ENCODE measurements around the gene USP36. TPM values are rescaled to one million over a fixed set of nuclear protein-coding genes. Genes with fewer than 3 reads are reported as not detected.

USP36 gene
- total and polyA plus RNA-seq, 2 donors = 10.1 to 32.5 TPM

DNA sequence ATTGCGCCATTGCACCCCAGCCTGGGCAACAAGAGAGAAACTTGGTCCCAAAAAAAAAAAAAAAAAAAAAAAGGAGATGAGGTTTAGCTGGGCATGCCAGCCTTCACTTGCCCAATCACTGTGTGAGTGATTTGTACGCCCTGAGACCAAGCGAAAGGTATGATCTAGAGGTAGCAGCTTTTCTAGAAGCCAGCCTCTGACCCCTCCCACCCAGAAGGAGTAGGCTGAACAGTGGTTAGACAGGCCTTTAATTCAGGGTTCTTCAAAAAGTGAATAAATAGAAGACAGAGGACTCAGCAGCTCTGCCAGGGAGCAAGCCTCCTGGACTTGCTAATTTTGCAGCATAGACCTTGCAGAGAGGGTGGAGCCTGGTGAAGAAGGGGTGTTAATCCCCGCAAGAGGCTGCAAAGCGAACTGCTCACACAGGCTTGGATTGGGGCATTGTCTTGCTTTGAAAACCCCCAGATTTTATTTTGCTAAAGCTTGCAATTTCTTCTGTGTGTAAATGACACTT, 51.4 kb downstream of the USP36 start:
- peaks cover 0 to 2% of the 10 kb centered on the region in 2 donors for H3K9me3 ChIP-seq (ENCODE audit: control insufficient read depth in 2 of 2, insufficient read depth in 1 of 2, low read length in 1 of 2)
- peak overlapping the region; percentile 2 to 67 for H3K27ac ChIP-seq (ENCODE audit: low read depth in 1 of 2, low read length in 1 of 2)
- 97% methylated on average over 5 of the region's 5 CpGs for WGBS
- H3K4me1 ChIP-seq (ENCODE audit: control insufficient read depth in 2 of 2, insufficient read depth in 2 of 2, low read length in 2 of 2) = peaks cover 0 to 13% of the 10 kb centered on the region in 2 donors
- peaks cover 16 to 26% of the 10 kb centered on the region in 2 donors for H3K36me3 ChIP-seq (ENCODE audit: control insufficient read depth in 2 of 2, insufficient read depth in 2 of 2, low read length in 1 of 2)
- no peak overlapping the region for H3K4me3 ChIP-seq (ENCODE audit: low read length in 2 of 2)
- no peak for DNase-seq (ENCODE audit: low read depth in 6 of 9, low spot score in 9 of 9)
- H3K27me3 ChIP-seq (ENCODE audit: control insufficient read depth in 2 of 2, insufficient read depth in 1 of 2, low read length in 1 of 2) = no peaks in the 10 kb centered on the region

DNA sequence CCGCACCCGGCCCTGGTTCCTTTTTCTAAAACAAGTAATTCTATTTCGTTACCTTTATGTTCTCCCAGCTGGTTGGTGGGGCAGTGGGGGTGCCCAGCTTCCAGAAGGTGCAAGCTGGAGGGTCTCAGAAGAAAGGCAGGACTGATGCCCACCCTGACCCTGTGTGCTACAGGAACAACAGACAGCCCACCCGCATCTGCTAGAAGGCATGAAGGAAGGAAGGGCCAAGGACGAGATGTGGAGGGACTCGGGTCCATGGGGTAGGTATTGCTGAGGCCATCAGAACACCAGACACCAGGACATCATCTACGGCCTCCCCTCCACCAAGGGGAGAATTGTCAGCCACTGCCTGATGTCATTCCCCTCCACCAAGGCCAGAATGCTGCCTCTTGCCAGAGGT, 52.2 kb downstream of the USP36 start:
- Histone ChIP-seq H3K27ac (ENCODE audit: low read depth in 1 of 2, low read length in 1 of 2) (no peak overlapping the region), H3K9me3 (ENCODE audit: control insufficient read depth in 2 of 2, insufficient read depth in 1 of 2, low read length in 1 of 2) (no peaks in the 10 kb centered on the region), H3K36me3 (ENCODE audit: control insufficient read depth in 2 of 2, insufficient read depth in 2 of 2, low read length in 1 of 2) (peaks cover 9 to 19% of the 10 kb centered on the region in 2 donors), H3K27me3 (ENCODE audit: control insufficient read depth in 2 of 2, insufficient read depth in 1 of 2, low read length in 1 of 2) (no peaks in the 10 kb centered on the region), H3K4me1 (ENCODE audit: control insufficient read depth in 2 of 2, insufficient read depth in 2 of 2, low read length in 2 of 2) (peaks cover 0 to 13% of the 10 kb centered on the region in 2 donors), H3K4me3 (ENCODE audit: low read length in 2 of 2) (no peak overlapping the region)
- whole genome bisulfite sequencing = 93% methylated on average over 7 of the region's 7 CpGs
- DNase-seq (ENCODE audit: low read depth in 6 of 9, low spot score in 9 of 9) = no peak

DNA sequence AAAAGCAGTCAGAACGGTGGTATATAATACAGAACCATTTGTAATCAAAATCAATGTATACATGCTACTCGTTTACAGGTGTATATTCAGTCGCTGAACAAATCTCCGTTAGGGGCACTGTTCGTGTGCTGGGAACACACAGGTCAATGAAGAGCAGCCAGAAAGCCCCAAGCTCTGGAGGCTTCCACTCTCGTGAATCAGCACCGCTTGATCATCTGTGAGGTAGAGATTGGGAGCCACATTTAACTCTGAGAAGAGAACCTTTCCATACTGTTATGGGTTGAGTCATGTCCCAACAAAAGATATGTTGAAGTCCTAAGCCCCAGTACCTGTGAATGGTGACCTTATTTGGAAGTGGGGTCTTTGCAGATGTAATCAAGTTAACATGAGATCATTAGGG, 53.2 kb downstream of the USP36 start:
- DNase-seq (ENCODE audit: low read depth in 6 of 9, low spot score in 9 of 9) = no peak
- peaks cover 0 to 21% of the 10 kb centered on the region in 2 donors for H3K4me1 ChIP-seq (ENCODE audit: control insufficient read depth in 2 of 2, insufficient read depth in 2 of 2, low read length in 2 of 2)
- WGBS = 95% methylated on average over 7 of the region's 7 CpGs

DNA sequence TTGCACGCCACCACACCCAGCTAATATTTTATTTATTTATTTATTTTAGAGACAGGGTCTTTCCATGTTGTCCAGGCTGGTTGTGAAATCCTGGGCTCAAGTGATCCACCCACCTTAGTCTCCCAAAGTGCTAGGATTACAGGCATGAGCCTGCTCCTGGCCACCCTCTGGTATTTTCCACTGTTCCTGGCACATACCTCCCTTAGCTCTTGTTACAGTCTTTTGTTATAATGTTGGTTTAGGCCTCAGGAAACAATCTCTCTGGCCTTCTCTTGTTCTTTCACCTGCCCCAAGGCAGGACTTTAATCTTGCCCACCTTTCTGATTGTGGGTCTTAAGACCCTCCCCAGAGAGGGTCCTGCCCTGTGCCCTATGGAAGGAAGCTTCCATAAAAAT, 55.0 kb downstream of the USP36 start:
- H3K9me3 ChIP-seq (ENCODE audit: control insufficient read depth in 2 of 2, insufficient read depth in 1 of 2, low read length in 1 of 2) = peaks cover 0 to 3% of the 10 kb centered on the region in 2 donors
- peaks cover 0 to 3% of the 10 kb centered on the region in 2 donors for H3K36me3 ChIP-seq (ENCODE audit: control insufficient read depth in 2 of 2, insufficient read depth in 2 of 2, low read length in 1 of 2)
- H3K4me3 ChIP-seq (ENCODE audit: low read length in 2 of 2) = no peak overlapping the region
- no peaks in the 10 kb centered on the region for H3K27me3 ChIP-seq (ENCODE audit: control insufficient read depth in 2 of 2, insufficient read depth in 1 of 2, low read length in 1 of 2)
- no peak for DNase-seq (ENCODE audit: low read depth in 6 of 9, low spot score in 9 of 9)
- 100% methylated on average over 1 of the region's 1 CpG for WGBS
- H3K27ac ChIP-seq (ENCODE audit: low read depth in 1 of 2, low read length in 1 of 2) = no peak overlapping the region
- H3K4me1 ChIP-seq (ENCODE audit: control insufficient read depth in 2 of 2, insufficient read depth in 2 of 2, low read length in 2 of 2) = peaks cover 0 to 24% of the 10 kb centered on the region in 2 donors

More for the DNA sequence above, 53.2 kb downstream of the USP36 start:
- H3K36me3 ChIP-seq (ENCODE audit: control insufficient read depth in 2 of 2, insufficient read depth in 2 of 2, low read length in 1 of 2) = peaks cover 8 to 15% of the 10 kb centered on the region in 2 donors
- peaks cover 0 to 3% of the 10 kb centered on the region in 2 donors for H3K9me3 ChIP-seq (ENCODE audit: control insufficient read depth in 2 of 2, insufficient read depth in 1 of 2, low read length in 1 of 2)
- H3K27me3 ChIP-seq (ENCODE audit: control insufficient read depth in 2 of 2, insufficient read depth in 1 of 2, low read length in 1 of 2) = no peaks in the 10 kb centered on the region
- no peak overlapping the region for H3K27ac ChIP-seq (ENCODE audit: low read depth in 1 of 2, low read length in 1 of 2)
- H3K4me3 ChIP-seq (ENCODE audit: low read length in 2 of 2) = no peak overlapping the region

DNA sequence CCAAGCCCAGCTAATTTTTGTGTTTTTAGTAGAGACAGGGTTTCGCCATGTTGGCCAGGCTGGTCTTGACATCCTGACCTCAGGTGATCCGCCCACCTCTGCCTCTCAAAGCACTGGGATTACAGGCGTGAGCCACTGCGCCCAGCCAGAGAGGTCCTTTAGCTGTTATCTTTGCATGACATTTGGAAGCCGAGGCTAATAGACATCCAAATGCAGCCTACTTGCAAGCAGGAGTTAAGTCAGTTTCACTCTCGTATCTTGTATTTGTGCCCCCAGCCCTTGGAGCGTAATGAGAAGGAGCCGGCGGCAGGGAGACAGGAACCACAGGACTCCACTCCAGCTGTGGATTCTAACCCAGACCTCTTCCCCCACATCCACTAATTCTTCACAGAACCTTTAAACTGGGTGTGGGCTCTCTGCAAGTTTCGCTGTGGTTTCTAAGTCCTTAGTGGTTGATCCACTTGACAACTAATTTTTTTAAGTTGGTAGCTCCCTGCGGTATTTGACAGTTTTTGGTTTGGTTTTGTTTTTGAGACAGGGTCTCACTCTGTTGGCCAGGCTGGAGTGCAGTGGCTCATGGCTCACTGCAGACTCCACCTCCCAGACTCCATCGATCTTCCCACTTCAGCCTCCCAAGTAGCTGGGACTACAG, 55.5 kb downstream of the USP36 start:
- Histone ChIP-seq H3K27ac (ENCODE audit: low read depth in 1 of 2, low read length in 1 of 2) (no peak overlapping the region), H3K36me3 (ENCODE audit: control insufficient read depth in 2 of 2, insufficient read depth in 2 of 2, low read length in 1 of 2) (no peaks in the 10 kb centered on the region), H3K9me3 (ENCODE audit: control insufficient read depth in 2 of 2, insufficient read depth in 1 of 2, low read length in 1 of 2) (peaks cover 0 to 3% of the 10 kb centered on the region in 2 donors), H3K4me3 (ENCODE audit: low read length in 2 of 2) (no peak overlapping the region), H3K4me1 (ENCODE audit: control insufficient read depth in 2 of 2, insufficient read depth in 2 of 2, low read length in 2 of 2) (peaks cover under 1 to 29% of the 10 kb centered on the region in 2 donors), H3K27me3 (ENCODE audit: control insufficient read depth in 2 of 2, insufficient read depth in 1 of 2, low read length in 1 of 2) (no peaks in the 10 kb centered on the region)
- DNase-seq (ENCODE audit: low read depth in 6 of 9, low spot score in 9 of 9) = no peak
- 96% methylated on average over 12 of the region's 12 CpGs for WGBS

DNA sequence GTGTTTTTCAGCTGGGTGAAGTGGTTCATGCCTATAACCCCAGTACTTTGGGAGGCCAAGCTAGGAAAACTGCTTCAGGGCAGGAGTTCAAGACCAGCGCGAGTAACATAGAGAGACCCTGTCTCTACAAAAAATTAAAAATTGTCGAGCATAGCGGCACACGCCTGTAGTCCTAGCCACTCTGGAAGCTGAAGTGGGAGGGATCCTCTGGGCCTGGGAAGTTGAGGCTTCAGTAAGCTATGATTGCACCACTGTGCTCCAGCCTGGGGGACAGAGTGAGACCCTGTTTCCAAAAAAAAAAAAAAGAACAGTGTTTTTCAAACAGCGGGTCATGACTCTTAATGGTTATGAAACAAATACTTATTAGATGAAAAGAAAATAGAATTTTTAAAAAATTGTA, 56.3 kb downstream of the USP36 start:
- Histone ChIP-seq H3K9me3 (ENCODE audit: control insufficient read depth in 2 of 2, insufficient read depth in 1 of 2, low read length in 1 of 2) (peaks cover 0 to 3% of the 10 kb centered on the region in 2 donors), H3K27me3 (ENCODE audit: control insufficient read depth in 2 of 2, insufficient read depth in 1 of 2, low read length in 1 of 2) (no peaks in the 10 kb centered on the region), H3K36me3 (ENCODE audit: control insufficient read depth in 2 of 2, insufficient read depth in 2 of 2, low read length in 1 of 2) (no peaks in the 10 kb centered on the region), H3K27ac (ENCODE audit: low read depth in 1 of 2, low read length in 1 of 2) (no peak overlapping the region), H3K4me3 (ENCODE audit: low read length in 2 of 2) (no peak overlapping the region), H3K4me1 (ENCODE audit: control insufficient read depth in 2 of 2, insufficient read depth in 2 of 2, low read length in 2 of 2) (peaks cover 8 to 31% of the 10 kb centered on the region in 2 donors)
- no peak for DNase-seq (ENCODE audit: low read depth in 6 of 9, low spot score in 9 of 9)
- WGBS = 98% methylated on average over 6 of the region's 6 CpGs

DNA sequence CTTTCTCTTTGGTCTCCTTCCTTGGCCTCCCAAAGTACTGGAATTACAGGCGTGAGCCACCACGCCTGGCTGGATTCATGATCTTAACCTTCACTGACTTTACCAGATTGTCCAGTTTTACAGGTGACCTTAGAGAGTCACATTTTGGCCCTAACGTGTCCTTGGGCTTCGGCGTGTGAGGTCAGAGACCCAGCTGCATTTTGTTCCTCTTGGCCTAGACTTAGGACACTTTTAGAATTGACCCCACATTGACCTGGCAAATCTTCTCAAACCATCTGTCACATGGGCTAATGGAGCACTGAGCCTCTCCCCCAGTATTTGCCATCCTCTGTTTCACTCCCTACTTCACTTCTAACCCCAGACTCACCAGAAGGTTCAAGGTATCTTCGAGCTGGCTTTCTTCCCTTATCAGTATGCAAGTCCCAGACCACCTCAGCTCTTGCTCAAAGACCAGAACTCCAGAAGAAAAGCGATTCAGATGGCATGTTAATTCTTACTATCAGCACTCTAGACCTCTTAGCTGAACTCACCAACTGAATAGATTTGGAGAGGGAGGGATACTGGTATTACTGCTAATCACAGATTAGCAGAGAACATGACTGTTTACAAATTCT, 56.8 kb downstream of the USP36 start:
- Histone ChIP-seq H3K9me3 (ENCODE audit: control insufficient read depth in 2 of 2, insufficient read depth in 1 of 2, low read length in 1 of 2) (peaks cover 0 to 3% of the 10 kb centered on the region in 2 donors), H3K36me3 (ENCODE audit: control insufficient read depth in 2 of 2, insufficient read depth in 2 of 2, low read length in 1 of 2) (no peaks in the 10 kb centered on the region), H3K27me3 (ENCODE audit: control insufficient read depth in 2 of 2, insufficient read depth in 1 of 2, low read length in 1 of 2) (no peaks in the 10 kb centered on the region), H3K4me3 (ENCODE audit: low read length in 2 of 2) (no peak overlapping the region), H3K27ac (ENCODE audit: low read depth in 1 of 2, low read length in 1 of 2) (no peak overlapping the region), H3K4me1 (ENCODE audit: control insufficient read depth in 2 of 2, insufficient read depth in 2 of 2, low read length in 2 of 2) (peaks cover 9 to 29% of the 10 kb centered on the region in 2 donors)
- DNase-seq (ENCODE audit: low read depth in 6 of 9, low spot score in 9 of 9) = no peak
- 97% methylated on average over 7 of the region's 7 CpGs for WGBS

DNA sequence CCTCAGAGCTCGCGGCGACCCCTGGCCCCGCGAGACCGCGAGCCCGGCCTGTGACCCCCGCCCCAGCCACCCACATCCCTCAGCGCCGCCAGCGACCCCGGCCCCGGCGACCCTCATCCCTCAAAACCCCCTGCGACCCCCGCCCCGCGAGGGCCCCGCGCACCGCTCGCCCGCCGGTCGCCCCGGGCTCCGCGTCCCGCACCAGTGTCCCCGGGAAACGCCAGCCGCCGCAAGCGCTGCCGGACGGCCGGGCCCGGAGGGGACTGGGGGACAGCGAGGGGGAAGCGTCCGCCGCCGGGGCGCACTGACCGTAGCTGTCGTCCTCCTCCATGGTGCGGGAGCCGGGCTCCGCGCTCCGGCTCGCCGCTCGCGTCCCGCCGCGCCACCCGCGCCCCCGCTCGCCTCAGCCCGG, 58.7 kb downstream of the USP36 start, which contains the start of gene CYTH1:
TSS of gene CYTH1 (minus strand) at position 381 of the 412 bp plus-strand sequence. CDS start at position 331, 50 bp downstream.
- Histone ChIP-seq H3K9me3 (ENCODE audit: control insufficient read depth in 2 of 2, insufficient read depth in 1 of 2, low read length in 1 of 2) (peaks cover 0 to 3% of the 10 kb centered on the region in 2 donors), H3K27ac (ENCODE audit: low read depth in 1 of 2, low read length in 1 of 2) (peak within 1 kb of the TSS; percentile 88 to 94), H3K36me3 (ENCODE audit: control insufficient read depth in 2 of 2, insufficient read depth in 2 of 2, low read length in 1 of 2) (no peaks in the 10 kb centered on the region), H3K27me3 (ENCODE audit: control insufficient read depth in 2 of 2, insufficient read depth in 1 of 2, low read length in 1 of 2) (no peaks in the 10 kb centered on the region), H3K4me3 (ENCODE audit: low read length in 2 of 2) (peak within 1 kb of the TSS; percentile 88 to 99), H3K4me1 (ENCODE audit: control insufficient read depth in 2 of 2, insufficient read depth in 2 of 2, low read length in 2 of 2) (peaks cover 9 to 32% of the 10 kb centered on the region in 2 donors)
- DNase-seq (ENCODE audit: low read depth in 6 of 9, low spot score in 9 of 9) = no peak
- under 1% methylated on average over 64 of the region's 64 CpGs for WGBS
